Activated CD8-positive, alpha-beta memory T cell treated with anti-CD3 and anti-CD28 coated beads for 4 hours (primary cell): ENCODE data around the gene SLC12A8.
"Not testable (repeated sequence)": the region's sequence is repeated elsewhere in the genome, so short reads cannot be mapped to it uniquely, and the experiment has no call there.

Source experiments
- DNase-seq, 2 donors: peaks; one replicate each; pipeline ENCODE4 v3.0.0-alpha.2; 2020; ENCODE audit warnings: low read depth in 2 of 2

SLC12A8 gene

GRCh38 chr3:125116311-125117080, 96.1 kb downstream of the SLC12A8 start:
- DNase-seq, result no peak

GRCh38 chr3:125115640-125116039, 96.9 kb downstream of the SLC12A8 start:
- no peak for DNase-seq

- no peak for DNase-seq
Measured at GRCh38 chr3:125112981-125113380, 99.6 kb downstream of the SLC12A8 start.

DNA sequence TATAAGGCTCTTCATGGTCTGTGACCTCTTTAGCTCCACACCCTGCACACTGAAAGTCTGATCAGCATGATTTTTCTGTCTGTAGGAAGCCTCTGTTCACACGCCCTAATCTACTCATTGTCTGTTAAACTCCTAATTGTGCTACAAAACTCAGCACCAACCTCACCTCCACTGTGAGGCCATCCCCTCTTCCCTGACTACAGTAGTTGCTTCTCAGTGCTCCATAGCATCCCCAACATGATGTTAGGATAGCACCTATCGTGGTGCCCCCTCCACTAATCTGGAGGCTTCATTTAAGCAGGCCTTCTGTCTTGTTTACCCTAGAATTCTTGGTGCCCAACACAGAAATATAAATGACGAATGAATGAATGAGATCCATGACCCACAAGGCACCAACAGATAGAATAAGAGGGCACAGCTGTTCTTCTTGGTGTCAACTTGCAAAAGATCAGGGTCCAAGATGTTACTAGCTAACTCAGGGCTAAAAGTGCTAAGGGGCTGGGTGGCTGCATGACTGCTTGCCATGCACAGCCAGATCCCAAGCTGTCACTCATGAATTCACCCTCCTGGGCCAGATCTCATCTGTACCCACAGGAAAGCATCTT, 101.6 kb downstream of the SLC12A8 start:
- no peak for DNase-seq

- DNase-seq, result no peak
Measured at GRCh38 chr3:125110016-125110875, 102.3 kb downstream of the SLC12A8 start.

- no peak for DNase-seq
Measured at GRCh38 chr3:125109536-125109925, 103.0 kb downstream of the SLC12A8 start.

DNA sequence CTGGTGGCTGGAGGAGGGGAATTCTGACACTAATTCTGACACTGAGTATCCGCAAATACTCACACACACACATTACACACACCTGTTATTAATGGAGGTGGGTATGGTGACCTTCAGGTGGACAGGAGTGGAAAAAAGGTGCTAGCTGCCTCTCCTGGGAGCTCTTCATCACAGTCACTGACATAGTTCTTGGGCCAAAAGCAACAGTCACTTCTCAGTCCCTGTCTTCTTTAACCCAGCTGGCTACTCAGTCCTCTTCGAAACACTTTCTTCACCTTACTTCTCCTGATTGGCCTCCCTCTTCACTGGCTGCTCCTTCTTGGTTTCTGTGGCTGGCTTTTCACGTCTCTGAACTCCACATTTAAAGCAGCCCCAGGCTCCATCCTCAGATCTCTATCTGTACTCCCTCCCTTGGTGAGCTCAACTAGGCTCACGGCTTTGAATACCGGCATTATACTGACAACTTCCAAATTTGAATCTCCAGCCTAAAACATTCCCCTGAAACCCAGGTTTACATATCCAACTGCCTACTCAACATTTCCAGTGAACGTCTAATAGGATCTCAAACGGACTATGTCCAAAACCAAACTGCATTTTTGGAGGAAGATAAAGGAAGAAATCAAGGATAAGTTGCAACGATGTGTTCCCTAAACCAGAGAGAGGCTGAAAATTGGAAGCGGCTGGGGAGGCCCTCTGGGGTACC, 103.6 kb downstream of the SLC12A8 start:
- no peak for DNase-seq

- DNase-seq, result no peak
Measured at GRCh38 chr3:125107861-125108567, 104.5 kb downstream of the SLC12A8 start.

- DNase-seq, result no peak
Measured at GRCh38 chr3:125107363-125107762, 105.2 kb downstream of the SLC12A8 start.

GRCh38 chr3:125105116-125105515, 107.4 kb downstream of the SLC12A8 start:
- no peak for DNase-seq

GRCh38 chr3:125104639-125105038, 107.9 kb downstream of the SLC12A8 start:
- no peak for DNase-seq

GRCh38 chr3:125103406-125103805, 109.1 kb downstream of the SLC12A8 start:
- no peak for DNase-seq

GRCh38 chr3:125102470-125102869, 110.1 kb downstream of the SLC12A8 start:
- DNase-seq, result no peak

DNA sequence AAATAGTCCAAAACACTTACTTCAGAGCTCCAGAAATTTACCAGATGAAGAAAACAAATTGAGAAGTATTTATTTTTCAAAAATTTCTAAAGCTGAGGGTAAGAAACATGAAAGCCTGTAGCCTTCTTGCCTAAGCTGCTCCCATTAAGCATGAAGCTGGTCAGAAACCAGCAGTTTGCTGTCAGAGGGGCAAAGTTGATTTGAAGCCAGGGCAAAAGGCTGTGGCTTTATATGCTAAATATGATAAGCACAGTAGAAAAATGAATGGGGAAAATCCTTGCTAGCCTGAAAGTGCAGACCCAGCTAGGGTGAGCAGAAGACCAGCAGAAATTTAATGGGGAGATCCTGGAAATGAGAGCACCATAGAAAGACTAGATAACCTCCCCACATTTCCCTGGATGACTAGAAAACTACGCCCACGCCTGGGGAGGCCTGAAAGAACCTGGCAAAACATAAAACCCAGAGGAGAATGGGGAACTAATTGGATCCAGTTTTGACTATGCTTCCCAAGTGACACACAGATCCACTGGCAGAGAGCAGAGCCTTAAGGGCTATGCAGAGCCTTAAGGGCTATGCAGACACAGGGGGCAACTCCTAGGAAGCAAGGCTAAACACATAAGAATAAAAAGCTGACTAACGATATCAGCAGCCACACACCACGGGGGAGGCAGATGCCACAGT, 113.8 kb downstream of the SLC12A8 start:
- DNase-seq, result no peak

DNA sequence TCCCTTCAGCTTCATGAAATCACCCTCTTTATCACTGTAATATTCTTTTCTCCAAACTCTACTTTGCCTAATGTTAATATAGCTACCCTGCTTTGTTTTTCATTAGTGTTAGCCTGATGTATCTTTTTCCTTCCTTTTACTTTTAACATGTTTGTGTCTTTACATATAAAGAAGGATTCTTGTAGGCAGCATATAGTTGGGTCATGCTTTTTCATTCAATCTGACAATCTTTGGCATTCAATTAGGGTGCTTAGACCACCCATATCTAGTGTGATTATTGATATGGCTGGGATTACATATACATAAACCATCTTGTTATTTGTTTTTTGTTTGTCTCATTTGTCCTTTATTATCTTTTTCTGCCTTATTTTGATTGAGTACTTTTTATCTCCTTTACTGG, 121.9 kb downstream of the SLC12A8 start:
- no peak for DNase-seq

- DNase-seq, result no peak
Measured at GRCh38 chr3:125087768-125088391, 124.7 kb downstream of the SLC12A8 start.

GRCh38 chr3:125085166-125085565, 127.4 kb downstream of the SLC12A8 start:
- no peak for DNase-seq

GRCh38 chr3:125083776-125084175, 128.8 kb downstream of the SLC12A8 start:
- DNase-seq, result no peak

DNA sequence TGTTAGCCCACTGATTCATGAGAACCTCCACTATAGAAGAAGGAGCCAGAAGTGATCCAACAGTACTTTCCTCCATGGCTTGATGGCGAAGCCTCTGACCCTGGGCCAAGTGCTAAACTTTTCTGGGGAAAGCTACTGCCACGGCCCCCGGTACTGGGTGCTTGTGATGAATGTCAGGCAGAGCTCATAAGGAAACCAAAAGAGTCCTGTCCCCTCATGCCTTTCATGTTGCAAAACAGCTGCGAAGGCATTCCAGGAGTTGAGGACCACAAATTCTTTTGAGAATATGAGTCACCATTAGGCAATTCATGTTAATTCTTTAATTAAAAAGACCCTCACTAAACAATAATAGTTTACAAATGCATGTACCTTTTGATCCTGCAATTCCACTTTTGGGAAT, 130.2 kb downstream of the SLC12A8 start:
- DNase-seq, result not testable (repeated sequence)

DNA sequence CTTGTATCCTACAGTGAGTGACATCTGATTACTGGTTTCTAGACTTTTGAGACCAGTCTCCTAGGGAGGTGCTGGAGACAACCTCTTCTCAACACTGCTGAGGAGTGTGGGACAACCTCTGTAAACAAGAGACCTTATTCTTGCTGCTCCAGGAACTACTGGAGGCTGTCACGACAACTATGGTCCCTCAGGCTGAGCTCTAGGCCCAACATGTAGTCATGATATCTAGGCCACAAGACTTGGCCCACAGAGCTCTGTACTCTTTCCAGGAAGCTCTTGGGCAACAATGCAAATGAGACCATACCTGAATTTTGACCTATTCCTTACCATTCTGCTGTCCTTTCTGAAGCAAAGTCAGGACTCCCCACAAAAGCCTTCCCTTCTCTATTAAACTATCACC, 132.5 kb downstream of the SLC12A8 start:
- no peak for DNase-seq
